HCEC 1CT (cell line): ENCODE results near the gene SLC1A5.
"Not testable (repeated sequence)": the region's sequence is repeated elsewhere in the genome, so short reads cannot be mapped to it uniquely, and the experiment has no call there.

Experiments used
- DNase-seq: peaks from one replicate; pipeline ENCODE4 v3.0.0-alpha.2; 2017

The SLC1A5 gene

DNA sequence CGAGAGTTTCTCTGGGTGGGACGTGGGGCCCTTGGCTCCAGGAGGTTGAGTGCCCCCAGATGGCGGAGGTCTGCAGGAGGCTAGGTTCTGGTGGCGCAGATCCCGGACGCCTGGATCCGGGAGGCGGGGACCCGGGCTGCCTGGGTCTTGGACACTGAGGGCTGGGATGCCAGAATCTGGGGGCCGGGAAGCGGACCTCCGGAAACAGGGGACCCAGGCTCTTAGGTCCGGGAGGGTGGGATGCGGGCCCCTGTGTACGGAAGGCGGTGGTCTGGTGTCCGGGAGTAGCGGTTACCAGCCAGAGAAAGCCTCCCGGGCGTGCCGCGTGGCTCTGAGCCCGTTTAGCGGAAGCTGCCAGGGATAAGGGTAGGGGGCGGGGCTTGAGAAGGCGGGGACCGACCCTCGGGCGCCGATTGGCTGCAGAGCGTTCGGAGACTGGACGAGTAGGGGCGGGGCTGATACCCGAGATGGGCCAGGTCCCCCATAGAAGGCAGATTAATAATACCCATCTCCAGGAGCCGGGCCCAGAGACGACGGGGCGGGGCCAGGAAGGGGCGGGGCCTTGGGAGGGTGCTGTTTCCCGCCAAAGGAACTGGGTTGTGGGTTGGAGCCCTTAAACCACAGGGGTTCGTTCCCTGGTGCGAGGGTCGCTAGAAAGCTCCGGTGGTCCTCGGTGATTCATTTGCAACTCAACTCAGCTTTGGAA lies at the start of gene SLC1A5:
Gene SLC1A5 (minus strand): TSS at position 333 of the 706 bp plus-strand sequence. CDS start 629 bp downstream, outside the sequence.
- peak; percentile 97 for DNase-seq

DNA sequence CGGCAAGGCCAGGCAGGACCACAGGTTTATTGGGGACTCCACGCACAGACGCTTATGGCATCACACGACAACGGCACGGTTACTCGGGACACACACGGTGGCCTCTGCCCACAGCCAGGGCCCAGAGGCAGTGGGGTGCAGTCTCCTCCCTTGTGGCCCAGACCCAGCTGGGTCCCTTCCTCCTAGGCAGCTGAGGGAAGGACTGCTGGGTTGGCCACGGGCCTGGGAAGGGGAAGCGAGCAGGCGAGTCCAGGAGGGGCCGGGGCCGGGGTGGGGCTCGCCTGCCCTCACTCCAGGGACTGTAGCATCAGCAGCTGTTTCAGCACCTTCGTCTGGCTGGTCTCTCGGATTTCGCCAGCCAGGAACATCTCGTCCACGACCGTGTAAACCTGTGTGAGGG lies 49.8 kb upstream of the SLC1A5 start:
- DNase-seq, result no peak

DNA sequence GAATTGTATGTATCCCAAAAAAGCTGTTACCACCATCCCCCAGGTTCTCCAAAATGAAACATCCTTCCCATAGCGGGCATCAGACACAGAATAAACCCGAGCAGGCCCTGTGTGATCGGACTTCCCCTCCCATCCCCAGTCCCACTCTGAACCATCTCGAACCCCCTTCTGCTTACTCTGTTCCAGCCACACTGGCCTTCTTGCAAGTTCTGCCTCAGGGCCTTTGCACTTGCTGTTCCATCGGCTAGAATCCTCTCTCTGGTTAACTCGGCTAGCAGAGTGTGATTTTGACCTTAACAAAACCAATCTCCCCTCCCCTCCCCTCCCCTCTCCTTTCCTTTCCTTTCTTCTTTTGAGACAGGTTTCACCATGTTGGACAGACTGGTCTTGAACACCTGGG lies 46.6 kb upstream of the SLC1A5 start:
- no peak for DNase-seq

DNA sequence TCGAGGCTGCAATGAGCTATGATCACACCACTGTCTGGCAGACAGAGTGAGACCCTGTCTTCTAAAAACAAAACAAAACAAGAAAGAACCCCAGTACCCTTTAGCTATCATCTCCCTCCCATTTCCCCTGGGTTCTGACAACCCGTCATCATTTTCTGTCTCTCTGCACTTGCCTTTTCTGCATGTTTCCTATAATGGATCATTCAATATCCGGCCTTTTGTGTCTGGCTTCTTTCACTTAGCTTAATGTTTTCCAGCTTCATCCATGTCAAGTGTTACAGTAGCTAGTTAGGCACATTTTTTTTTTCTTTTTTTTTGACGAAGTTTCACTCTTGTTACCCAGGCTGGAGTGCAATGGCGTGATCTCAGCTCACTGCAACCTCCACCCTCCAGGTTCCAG lies 45.7 kb upstream of the SLC1A5 start:
- no peak for DNase-seq

DNA sequence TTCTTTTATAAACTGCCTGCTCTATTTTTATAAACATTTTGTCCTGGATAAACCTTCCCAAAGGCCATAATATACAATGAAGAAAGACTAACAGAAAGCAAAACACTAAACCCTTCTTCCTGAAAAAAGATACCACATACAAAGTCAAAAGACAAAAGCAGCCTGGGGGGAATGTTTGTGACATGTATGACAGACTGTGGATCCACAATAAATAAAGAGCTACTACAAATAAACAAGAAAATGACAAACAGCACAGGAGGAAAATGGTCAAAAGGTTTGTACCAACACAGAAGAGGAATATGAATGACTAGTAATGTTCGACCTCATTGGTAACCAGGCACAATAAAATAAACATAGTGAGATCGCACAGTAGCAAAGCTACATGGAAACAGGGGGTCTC lies 42.5 kb upstream of the SLC1A5 start:
- no peak for DNase-seq

- DNase-seq, result peak; percentile 39
These were observed 40.1 kb upstream of the SLC1A5 start for GRCh38 chr19:46828484-46828883.

GRCh38 chr19:46825731-46826055 lies 37.3 kb upstream of the SLC1A5 start:
- no peak for DNase-seq

DNA sequence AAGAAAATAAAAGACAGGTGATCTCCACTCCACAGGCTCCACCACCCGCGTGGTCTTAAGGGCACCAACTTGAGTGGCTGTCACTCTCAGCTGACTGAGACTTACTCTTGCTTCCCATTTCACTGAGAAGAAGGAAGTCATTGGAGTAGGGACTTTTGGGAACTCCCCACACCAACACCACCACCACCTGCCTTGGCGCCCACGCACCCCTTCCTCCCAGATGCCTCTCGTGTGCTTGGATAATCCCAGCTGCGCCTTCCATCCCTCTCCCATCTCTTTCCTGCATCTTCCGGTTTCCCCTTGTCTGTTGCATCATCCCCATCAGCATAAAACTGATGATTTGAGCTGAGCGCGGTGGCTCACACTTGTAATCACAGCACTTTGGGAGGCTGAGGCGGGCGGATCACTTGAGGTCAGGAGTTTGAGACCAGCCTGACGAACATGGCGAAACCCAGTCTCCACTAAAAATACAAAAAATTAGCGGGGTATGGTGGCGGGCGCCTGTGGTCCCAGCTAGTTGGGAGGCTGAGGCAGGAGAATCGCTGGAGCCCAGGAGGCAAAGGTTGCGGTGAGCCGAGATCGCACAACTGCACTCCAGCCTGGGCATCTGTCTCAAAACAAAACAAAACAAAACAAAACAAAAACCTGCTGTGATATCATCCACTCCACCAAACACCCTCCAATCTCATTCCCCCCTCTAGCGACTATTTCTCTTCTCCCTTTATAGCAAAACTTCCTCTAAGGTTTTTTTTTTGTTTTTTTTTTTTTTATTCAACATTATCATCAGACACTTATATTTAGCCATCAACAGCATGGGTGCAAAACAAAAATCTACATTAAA lies 36.7 kb upstream of the SLC1A5 start:
- no peak for DNase-seq

GRCh38 chr19:46823049-46823448 lies 34.7 kb upstream of the SLC1A5 start:
- DNase-seq, result no peak

GRCh38 chr19:46822410-46822787 lies 34.0 kb upstream of the SLC1A5 start:
- not testable (repeated sequence) for DNase-seq

DNA sequence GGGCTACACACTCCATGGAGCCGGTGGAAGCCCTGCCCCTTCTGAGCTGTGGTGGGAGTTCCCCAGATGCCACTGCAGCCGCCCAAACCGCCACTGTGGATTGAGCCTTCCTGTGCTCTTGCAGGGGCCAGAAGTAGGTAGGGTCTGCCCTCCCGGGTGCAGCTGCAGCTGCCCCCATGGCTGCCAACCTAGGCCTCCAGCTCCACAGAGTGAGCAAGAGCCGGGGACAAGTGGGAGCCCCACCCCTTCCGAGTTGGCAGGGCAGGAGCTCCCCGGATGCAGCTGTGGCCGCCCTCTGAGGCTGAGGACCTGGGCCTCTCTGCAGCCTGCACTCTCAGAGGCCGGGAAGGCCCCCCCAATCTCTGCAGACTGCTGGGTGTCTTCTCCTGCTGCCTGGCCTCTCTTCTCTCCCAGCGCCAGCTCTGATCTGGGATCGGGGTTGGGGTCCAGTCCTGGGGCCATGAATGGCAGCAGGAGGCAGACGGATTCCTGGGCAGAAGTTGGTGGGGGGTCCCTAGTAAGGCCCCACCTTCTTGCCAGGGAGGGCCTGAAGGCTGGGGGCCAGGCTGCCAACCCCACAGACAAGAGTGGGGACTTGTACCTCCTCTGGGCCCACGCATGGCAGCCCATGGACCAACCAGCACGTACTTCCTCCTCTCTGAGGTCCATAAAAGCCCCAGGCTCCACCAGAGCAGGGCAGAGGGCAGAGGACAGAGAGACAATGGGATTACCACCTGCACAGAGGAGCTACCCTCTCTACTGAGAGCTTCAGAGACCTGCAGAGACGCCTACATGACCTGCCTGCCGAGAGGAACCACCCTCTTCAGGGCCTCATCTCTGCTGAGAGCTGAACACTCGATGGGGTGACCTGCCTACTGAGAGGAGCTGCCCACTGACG lies 33.4 kb upstream of the SLC1A5 start:
- DNase-seq, result no peak

DNA sequence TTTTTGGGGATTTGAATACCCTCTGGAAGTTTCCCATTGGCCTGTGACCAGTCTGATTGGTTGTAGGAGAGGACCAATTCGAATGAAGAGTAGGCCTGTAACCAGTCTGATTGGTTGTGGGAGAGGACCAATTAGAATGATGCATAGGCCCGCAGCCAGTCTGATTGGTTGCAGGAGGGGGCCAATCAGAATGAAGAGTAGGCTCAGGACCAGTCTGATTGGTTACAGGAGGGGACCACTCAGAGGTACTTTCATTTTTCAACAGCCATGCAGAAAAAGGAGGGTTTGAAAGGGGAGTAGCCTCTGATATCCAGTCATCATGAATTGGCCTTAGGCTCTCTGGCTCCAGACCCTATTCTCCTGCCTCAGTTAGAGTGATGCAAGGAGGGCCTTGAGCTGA lies 30.4 kb upstream of the SLC1A5 start:
- DNase-seq, result peak; percentile 13

- DNase-seq, result no peak
These were observed 27.6 kb upstream of the SLC1A5 start for GRCh38 chr19:46815833-46816627.

DNA sequence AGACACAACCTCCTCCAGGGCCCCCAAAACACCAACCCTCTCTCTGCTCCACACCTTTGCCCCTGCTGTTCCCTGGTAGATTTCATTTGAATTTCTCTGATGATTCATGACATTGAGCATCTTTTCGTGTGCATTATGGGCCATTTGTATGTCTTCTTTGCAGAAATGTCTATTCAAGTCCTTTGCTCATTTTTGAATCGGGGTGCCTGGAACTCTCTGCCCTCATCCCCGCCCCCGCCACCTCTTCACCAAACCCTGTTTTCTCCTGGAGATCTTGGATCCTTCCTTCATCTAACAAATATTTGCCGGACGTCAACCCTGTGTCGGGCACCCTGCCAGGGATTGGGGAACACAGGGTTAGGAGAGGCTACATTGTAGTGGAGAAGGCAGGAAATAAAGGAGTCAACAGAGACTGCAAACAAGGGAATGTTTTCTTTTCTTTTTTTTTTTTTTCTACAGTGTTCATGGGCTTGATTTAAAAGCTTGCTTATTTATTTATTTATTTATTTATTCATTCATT lies 25.5 kb upstream of the SLC1A5 start:
- DNase-seq, result peak; percentile 46

DNA sequence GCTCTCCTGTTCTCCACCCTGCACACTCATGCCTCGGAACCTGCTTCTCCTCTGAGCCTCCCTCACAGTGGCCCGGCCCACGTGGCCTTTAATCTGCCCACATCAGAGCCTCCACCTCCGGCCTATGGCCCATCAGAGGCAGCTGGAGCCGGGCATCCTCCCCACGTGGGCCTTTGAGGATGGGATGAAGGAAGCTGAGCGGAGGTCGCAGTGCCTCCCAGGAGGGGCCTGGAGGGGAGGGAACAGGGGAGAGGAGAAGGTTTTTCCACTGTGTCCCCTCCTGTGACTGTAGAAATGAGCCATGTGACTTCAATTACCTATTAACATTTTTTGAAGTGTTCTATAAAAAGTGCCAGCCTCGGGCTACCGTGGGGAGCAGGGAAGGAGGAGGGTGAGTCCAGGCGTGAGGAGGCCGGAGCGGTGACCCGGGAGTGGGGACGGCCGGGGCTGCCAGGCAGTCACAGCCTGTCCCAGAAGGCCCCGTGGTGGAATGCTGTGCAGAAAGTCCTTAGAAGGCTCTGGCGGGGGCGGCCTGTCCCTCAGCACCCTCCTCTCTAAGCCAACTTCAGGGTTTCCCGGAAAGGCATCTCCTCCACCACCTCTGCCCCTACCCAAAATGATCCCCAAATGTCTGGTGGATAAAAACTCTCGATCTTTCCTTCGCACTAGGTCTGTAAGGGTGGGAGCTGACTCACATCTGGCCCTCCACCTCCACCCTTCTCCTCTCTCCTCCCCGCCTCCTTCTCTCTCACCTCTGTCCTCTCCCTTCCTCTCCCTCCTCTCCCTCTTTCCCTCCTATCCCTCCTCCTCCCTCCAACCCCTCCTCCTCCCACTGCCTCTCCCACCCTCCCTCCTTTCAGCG lies 24.8 kb upstream of the SLC1A5 start:
- DNase-seq, result no peak

GRCh38 chr19:46809534-46810272 lies 21.3 kb upstream of the SLC1A5 start:
- no peak for DNase-seq

DNA sequence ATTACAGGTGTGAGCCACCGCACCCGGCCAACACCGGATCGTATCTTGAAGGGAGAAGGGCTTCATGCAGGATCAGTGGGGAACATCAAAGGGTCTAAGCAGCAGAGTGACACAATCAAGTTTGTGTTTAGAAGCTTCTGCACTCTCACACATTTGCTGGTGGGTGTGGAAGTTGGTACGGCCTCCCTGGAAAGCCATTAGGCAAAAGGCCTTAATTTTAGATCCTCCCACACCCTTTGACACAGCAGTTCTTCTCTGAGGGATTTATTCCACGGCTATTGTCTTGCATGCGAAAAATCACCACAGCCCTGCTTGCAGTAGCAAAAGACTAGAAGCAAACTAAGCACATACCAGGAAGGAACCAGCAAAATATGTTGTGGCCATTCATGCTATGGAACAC lies 18.3 kb upstream of the SLC1A5 start:
- no peak for DNase-seq

- DNase-seq, result not testable (repeated sequence)
These were observed 16.0 kb upstream of the SLC1A5 start for GRCh38 chr19:46804432-46804831.

DNA sequence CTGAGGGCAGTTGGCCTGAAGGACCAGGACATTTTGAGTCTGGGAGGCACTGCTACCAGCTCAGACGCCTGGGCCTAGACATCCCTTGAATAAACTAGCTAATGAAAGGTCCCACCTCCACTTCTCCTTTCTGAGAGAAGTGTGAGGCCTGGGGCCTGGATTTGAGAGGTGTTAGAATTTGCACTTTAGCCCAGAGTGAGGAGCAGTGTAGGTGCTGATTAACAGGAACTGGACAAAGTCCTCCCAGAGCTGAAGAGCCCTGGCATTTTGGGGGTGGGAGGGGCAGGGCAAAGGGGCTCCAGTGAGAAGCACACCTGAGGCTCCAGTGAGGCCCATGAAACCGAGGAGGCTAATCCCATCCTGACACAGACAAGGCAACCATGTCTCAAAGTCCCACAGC lies 15.2 kb upstream of the SLC1A5 start:
- DNase-seq, result no peak

DNA sequence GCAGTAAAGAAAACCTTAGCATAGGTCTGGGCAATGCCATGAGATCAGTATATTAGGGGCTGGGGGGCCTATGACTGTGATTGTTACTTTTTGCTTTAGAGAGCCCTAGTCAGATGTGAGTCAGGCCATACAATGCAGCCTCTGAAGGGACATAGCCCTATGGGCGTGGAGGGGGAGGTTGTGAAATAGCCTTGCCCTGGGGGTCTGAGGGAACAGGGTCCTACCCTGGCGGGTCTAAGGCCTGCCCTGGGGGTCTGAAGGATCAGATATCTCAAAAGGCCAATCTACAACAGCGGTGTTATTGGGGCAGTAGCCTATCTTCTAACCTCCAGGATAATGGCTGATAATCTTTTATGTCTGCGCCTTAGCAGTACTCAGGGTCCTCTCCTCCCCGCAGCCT lies 13.8 kb upstream of the SLC1A5 start:
- DNase-seq, result no peak

GRCh38 chr19:46798713-46799112 lies 10.3 kb upstream of the SLC1A5 start:
- DNase-seq, result no peak
